GM23338 (cell line): ENCODE measurements around the gene UTS2R. TPM values are rescaled to one million over a fixed set of nuclear protein-coding genes. Genes with fewer than 3 reads are reported as not detected.

Source experiments
- ATAC-seq: fragments of 200-7000 bp; cut with Tn5 transposase; 3 replicates; pipeline ENCODE4 v1.9.1; 2020
- DNase-seq: peaks from one replicate; pipeline ENCODE4 v3.0.0-alpha.2; 2015; ENCODE audit warnings: low spot score
- H2AFZ ChIP-seq: fragments of 200-600 bp; sonication (generic); 2 replicates; pipeline ENCODE4 v1.8.0; 2016; ENCODE audit warnings: antibody characterized with exemption, mild to moderate bottlenecking, moderate library complexity
- H3F3A ChIP-seq: fragments of 200-600 bp; sonication (generic); replicated peaks from 2 replicates; pipeline ENCODE4 v1.8.0; 2017; ENCODE audit warnings: antibody characterized with exemption, mixed run types, low read depth
- H3K27ac ChIP-seq: fragments of 200-600 bp; sonication (generic); 2 replicates; pipeline ENCODE4 v1.6.1; 2016; ENCODE audit warnings: low read depth
- H3K27me3 ChIP-seq: fragments of 200-600 bp; sonication (generic); 2 replicates; pipeline ENCODE4 v1.8.0; 2016; ENCODE audit warnings: mild to moderate bottlenecking, mixed run types, moderate library complexity; ENCODE audit not compliant: insufficient read depth
- H3K36me3 ChIP-seq: fragments of 200-600 bp; sonication (generic); 2 replicates; pipeline ENCODE4 v1.8.0; 2016; ENCODE audit warnings: mild to moderate bottlenecking; ENCODE audit not compliant: insufficient read depth
- H3K4me1 ChIP-seq: fragments of 200-600 bp; sonication (generic); 2 replicates; pipeline ENCODE4 v1.8.0; 2016; ENCODE audit warnings: mild to moderate bottlenecking, moderate library complexity; ENCODE audit not compliant: insufficient read depth
- H3K4me2 ChIP-seq: fragments of 200-600 bp; sonication (generic); 2 replicates; pipeline ENCODE4 v1.7.1; 2017; ENCODE audit warnings: mixed run types
- H3K4me3 ChIP-seq: fragments of 200-600 bp; sonication (generic); 2 replicates; pipeline ENCODE4 v1.6.1; 2016; ENCODE audit warnings: mixed run types
- H3K79me2 ChIP-seq: fragments of 200-600 bp; sonication (generic); replicated peaks from 2 replicates; pipeline ENCODE4 v1.8.0; 2017; ENCODE audit warnings: mild to moderate bottlenecking; ENCODE audit not compliant: insufficient read depth
- H3K9me2 ChIP-seq: fragments of 200-600 bp; sonication (generic); 2 replicates; pipeline ENCODE4 v1.8.0; 2017; ENCODE audit not compliant: insufficient read depth
- H4K20me1 ChIP-seq: fragments of 200-600 bp; sonication (generic); replicated peaks from 2 replicates; pipeline ENCODE4 v1.8.0; 2017; ENCODE audit warnings: mild to moderate bottlenecking; ENCODE audit not compliant: insufficient read depth
- H3K27ac Mint-ChIP-seq: 2 replicates; pipeline ENCODE4 v1.8.0; 2020; ENCODE audit warnings: inconsistent platforms, mild to moderate bottlenecking, moderate library complexity, mixed read lengths
- H3K27me3 Mint-ChIP-seq: 3 replicates; pipeline ENCODE4 v1.8.0; 2022; ENCODE audit warnings: low read depth, mild to moderate bottlenecking, moderate library complexity, mixed read lengths, inconsistent platforms; ENCODE audit not compliant: insufficient read depth, poor library complexity
- H3K36me3 Mint-ChIP-seq: 3 replicates; pipeline ENCODE4 v1.8.0; 2021; ENCODE audit warnings: low read depth, mild to moderate bottlenecking, inconsistent platforms, moderate library complexity, mixed read lengths
- H3K4me1 Mint-ChIP-seq: 3 replicates; pipeline ENCODE4 v1.8.0; 2020; ENCODE audit warnings: mild to moderate bottlenecking, inconsistent platforms, mixed read lengths
- H3K4me3 Mint-ChIP-seq: 3 replicates; pipeline ENCODE4 v1.8.0; 2021; ENCODE audit warnings: moderate library complexity, mild to moderate bottlenecking, inconsistent platforms, mixed read lengths
- H3K9me3 Mint-ChIP-seq: 3 replicates; pipeline ENCODE4 v1.8.0; 2020; ENCODE audit warnings: moderate library complexity, mild to moderate bottlenecking, inconsistent platforms, mixed read lengths
- CREB1 ChIP-seq: fragments of 250-450 bp; sonication (Bioruptor Pico); IDR thresholded peaks from 2 replicates; pipeline ENCODE4 v1.5.0; 2020; ENCODE audit warnings: low read depth, mild to moderate bottlenecking, moderate library complexity
- EZH2 ChIP-seq: fragments of 200-600 bp; sonication (generic); IDR thresholded peaks from one replicate; pipeline ENCODE4 v1.8.0; 2017; ENCODE audit warnings: antibody characterized with exemption, mild to moderate bottlenecking, low read depth; ENCODE audit not compliant: unreplicated experiment
- EZH2phosphoT487 ChIP-seq: fragments of 200-600 bp; sonication (generic); IDR thresholded peaks from one replicate; pipeline ENCODE4 v1.8.1; 2018; ENCODE audit warnings: antibody characterized with exemption; ENCODE audit not compliant: unreplicated experiment
- JUNB ChIP-seq: IDR thresholded peaks from one replicate; pipeline ENCODE4 v1.6.1; 2016; ENCODE audit warnings: antibody characterized with exemption; ENCODE audit not compliant: unreplicated experiment
- NANOG ChIP-seq: IDR thresholded peaks from 2 replicates; pipeline ENCODE4 v1.6.1; 2016; ENCODE audit warnings: antibody characterized with exemption, borderline replicate concordance
- POLR2AphosphoS5 ChIP-seq: IDR thresholded peaks from 2 replicates; pipeline ENCODE4 v1.6.1; 2016; ENCODE audit warnings: antibody characterized with exemption, low read depth
- STAT1 ChIP-seq: IDR thresholded peaks from one replicate; pipeline ENCODE4 v1.6.1; 2016; ENCODE audit warnings: antibody characterized with exemption; ENCODE audit not compliant: unreplicated experiment
- ZNF114 ChIP-seq: fragments of 250-450 bp; sonication (Bioruptor Pico); IDR thresholded peaks from 2 replicates; pipeline ENCODE4 v1.5.0; 2020; ENCODE audit warnings: mild to moderate bottlenecking, moderate library complexity
- ZNF331 ChIP-seq: fragments of 250-450 bp; sonication (Bioruptor Pico); IDR thresholded peaks from 2 replicates; pipeline ENCODE4 v1.5.0; 2020; ENCODE audit warnings: low read depth, mild to moderate bottlenecking, moderate library complexity
- polyA plus RNA-seq: library from polyadenylated mRNA; unstranded; fragments of >200 nt; fragmentation: Nextera tagmentation; extraction: Ambion mirVana; gene quantifications from 2 replicates; pipeline ENCODE4 v1.2.1, GENCODE V29; 2016
- total RNA-seq: library from RNA; depleted of rRNA; stranded (reverse); fragments of >200 nt; shearing (Covaris generic); gene quantifications from 2 replicates; pipeline ENCODE4 v1.2.3, GENCODE V29; 2014
- TF ChIP-seq, protein P1 (sequence below): IDR thresholded peaks from one replicate; pipeline ENCODE4 v1.6.1; 2018; ENCODE audit warnings: antibody characterized with exemption; ENCODE audit not compliant: unreplicated experiment
- TF ChIP-seq, protein P2 (sequence below): fragments of 250-450 bp; sonication (Bioruptor Pico); IDR thresholded peaks from 2 replicates; pipeline ENCODE4 v1.5.0; 2020; ENCODE audit warnings: mild to moderate bottlenecking, moderate library complexity
- TF ChIP-seq, protein P3 (sequence below), 2 experiments: fragments of 200-600 bp in 1 of 2; sonication (generic) in 1 of 2; conservative IDR thresholded peaks; 2 replicates each; pipeline versions ENCODE4 v1.5.1 to v1.6.1; 2016 to 2017; ENCODE audit warnings: antibody characterized with exemption in 2 of 2, low read depth in 2 of 2, mild to moderate bottlenecking in 2 of 2, moderate library complexity in 1 of 2
- TF ChIP-seq, protein P4 (sequence below): IDR thresholded peaks from 2 replicates; pipeline ENCODE4 v1.6.1; 2016; ENCODE audit warnings: antibody characterized with exemption

Gene UTS2R
- total and polyA plus RNA-seq, 2 experiments from 2014 or later: 0.49 TPM; not detected in 1

DNA sequence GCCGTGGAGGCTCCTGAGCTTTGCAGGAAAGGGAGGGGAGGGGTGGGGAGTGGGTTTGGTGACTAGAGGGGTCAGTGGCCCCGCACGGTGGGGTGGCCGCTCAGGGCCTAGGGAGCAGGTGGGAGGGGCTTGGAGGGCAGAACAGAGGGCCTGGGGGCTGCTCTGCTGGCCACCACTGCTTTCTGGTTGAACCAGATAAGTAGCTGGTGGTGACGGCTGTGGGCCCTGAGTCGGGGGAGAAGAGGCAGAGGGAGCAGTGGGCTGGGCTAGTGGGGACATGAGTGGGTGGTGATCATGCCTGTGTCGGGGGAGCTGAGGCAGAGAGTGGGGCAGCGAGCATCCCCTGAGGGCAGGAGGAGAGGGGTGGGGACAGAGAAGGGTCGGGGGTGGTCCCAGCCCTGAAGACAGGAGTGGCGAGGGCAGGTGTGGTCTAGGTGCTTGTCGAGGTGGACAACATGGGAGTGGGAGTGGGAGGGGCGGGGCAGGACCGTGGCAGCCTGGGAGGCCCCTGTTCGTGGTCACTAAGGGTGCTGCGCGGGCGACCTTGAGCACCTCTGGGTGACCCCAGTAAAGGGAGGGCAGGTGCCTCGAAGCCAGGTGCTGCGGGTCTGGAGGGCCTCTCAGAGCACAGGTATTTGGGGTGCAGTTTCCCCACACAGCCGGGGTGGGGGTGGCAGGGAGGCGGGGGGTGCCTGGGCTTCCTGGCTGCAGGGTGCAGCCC lies 47.9 kb upstream of the UTS2R start:
- no peaks in the 10 kb centered on the region for H3K9me3 Mint-ChIP-seq
- Histone ChIP-seq H4K20me1 (no peaks in the 10 kb centered on the region), H3K9me2 (no peaks in the 10 kb centered on the region), H3F3A (peaks cover 11% of the 10 kb centered on the region), H3K4me3 (no peak overlapping the region), H3K27me3 (no peaks in the 10 kb centered on the region), H2AFZ (no peak overlapping the region), H3K27ac (no peak overlapping the region), H3K4me1 (no peaks in the 10 kb centered on the region), H3K79me2 (no peaks in the 10 kb centered on the region), H3K4me2 (no peak overlapping the region), H3K36me3 (no peaks in the 10 kb centered on the region)
- no peak for TF ChIP-seq STAT1
- TF ChIP-seq, protein P1, sequence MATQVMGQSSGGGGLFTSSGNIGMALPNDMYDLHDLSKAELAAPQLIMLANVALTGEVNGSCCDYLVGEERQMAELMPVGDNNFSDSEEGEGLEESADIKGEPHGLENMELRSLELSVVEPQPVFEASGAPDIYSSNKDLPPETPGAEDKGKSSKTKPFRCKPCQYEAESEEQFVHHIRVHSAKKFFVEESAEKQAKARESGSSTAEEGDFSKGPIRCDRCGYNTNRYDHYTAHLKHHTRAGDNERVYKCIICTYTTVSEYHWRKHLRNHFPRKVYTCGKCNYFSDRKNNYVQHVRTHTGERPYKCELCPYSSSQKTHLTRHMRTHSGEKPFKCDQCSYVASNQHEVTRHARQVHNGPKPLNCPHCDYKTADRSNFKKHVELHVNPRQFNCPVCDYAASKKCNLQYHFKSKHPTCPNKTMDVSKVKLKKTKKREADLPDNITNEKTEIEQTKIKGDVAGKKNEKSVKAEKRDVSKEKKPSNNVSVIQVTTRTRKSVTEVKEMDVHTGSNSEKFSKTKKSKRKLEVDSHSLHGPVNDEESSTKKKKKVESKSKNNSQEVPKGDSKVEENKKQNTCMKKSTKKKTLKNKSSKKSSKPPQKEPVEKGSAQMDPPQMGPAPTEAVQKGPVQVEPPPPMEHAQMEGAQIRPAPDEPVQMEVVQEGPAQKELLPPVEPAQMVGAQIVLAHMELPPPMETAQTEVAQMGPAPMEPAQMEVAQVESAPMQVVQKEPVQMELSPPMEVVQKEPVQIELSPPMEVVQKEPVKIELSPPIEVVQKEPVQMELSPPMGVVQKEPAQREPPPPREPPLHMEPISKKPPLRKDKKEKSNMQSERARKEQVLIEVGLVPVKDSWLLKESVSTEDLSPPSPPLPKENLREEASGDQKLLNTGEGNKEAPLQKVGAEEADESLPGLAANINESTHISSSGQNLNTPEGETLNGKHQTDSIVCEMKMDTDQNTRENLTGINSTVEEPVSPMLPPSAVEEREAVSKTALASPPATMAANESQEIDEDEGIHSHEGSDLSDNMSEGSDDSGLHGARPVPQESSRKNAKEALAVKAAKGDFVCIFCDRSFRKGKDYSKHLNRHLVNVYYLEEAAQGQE: no peak
- no peak for TF ChIP-seq ZNF114
- no peak for TF ChIP-seq POLR2AphosphoS5
- no peak for TF ChIP-seq CREB1
- TF ChIP-seq, protein P2, sequence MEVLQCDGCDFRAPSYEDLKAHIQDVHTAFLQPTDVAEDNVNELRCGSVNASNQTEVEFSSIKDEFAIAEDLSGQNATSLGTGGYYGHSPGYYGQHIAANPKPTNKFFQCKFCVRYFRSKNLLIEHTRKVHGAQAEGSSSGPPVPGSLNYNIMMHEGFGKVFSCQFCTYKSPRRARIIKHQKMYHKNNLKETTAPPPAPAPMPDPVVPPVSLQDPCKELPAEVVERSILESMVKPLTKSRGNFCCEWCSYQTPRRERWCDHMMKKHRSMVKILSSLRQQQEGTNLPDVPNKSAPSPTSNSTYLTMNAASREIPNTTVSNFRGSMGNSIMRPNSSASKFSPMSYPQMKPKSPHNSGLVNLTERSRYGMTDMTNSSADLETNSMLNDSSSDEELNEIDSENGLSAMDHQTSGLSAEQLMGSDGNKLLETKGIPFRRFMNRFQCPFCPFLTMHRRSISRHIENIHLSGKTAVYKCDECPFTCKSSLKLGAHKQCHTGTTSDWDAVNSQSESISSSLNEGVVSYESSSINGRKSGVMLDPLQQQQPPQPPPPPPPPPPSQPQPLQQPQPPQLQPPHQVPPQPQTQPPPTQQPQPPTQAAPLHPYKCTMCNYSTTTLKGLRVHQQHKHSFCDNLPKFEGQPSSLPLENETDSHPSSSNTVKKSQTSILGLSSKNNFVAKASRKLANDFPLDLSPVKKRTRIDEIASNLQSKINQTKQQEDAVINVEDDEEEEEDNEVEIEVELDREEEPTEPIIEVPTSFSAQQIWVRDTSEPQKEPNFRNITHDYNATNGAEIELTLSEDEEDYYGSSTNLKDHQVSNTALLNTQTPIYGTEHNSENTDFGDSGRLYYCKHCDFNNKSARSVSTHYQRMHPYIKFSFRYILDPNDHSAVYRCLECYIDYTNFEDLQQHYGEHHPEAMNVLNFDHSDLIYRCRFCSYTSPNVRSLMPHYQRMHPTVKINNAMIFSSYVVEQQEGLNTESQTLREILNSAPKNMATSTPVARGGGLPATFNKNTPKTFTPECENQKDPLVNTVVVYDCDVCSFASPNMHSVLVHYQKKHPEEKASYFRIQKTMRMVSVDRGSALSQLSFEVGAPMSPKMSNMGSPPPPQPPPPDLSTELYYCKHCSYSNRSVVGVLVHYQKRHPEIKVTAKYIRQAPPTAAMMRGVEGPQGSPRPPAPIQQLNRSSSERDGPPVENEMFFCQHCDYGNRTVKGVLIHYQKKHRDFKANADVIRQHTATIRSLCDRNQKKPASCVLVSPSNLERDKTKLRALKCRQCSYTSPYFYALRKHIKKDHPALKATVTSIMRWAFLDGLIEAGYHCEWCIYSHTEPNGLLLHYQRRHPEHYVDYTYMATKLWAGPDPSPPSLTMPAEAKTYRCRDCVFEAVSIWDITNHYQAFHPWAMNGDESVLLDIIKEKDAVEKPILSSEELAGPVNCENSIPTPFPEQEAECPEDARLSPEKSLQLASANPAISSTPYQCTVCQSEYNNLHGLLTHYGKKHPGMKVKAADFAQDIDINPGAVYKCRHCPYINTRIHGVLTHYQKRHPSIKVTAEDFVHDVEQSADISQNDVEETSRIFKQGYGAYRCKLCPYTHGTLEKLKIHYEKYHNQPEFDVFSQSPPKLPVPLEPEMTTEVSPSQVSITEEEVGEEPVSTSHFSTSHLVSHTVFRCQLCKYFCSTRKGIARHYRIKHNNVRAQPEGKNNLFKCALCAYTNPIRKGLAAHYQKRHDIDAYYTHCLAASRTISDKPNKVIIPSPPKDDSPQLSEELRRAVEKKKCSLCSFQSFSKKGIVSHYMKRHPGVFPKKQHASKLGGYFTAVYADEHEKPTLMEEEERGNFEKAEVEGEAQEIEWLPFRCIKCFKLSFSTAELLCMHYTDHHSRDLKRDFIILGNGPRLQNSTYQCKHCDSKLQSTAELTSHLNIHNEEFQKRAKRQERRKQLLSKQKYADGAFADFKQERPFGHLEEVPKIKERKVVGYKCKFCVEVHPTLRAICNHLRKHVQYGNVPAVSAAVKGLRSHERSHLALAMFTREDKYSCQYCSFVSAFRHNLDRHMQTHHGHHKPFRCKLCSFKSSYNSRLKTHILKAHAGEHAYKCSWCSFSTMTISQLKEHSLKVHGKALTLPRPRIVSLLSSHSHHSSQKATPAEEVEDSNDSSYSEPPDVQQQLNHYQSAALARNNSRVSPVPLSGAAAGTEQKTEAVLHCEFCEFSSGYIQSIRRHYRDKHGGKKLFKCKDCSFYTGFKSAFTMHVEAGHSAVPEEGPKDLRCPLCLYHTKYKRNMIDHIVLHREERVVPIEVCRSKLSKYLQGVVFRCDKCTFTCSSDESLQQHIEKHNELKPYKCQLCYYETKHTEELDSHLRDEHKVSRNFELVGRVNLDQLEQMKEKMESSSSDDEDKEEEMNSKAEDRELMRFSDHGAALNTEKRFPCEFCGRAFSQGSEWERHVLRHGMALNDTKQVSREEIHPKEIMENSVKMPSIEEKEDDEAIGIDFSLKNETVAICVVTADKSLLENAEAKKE (CRISPR knock-in tag): no peak
- TF ChIP-seq EZH2phosphoT487: no peak
- no peak for TF ChIP-seq NANOG
- no peak for TF ChIP-seq EZH2
- TF ChIP-seq ZNF331 (CRISPR knock-in tag): no peak
- TF ChIP-seq JUNB: no peak
- TF ChIP-seq, protein P3, sequence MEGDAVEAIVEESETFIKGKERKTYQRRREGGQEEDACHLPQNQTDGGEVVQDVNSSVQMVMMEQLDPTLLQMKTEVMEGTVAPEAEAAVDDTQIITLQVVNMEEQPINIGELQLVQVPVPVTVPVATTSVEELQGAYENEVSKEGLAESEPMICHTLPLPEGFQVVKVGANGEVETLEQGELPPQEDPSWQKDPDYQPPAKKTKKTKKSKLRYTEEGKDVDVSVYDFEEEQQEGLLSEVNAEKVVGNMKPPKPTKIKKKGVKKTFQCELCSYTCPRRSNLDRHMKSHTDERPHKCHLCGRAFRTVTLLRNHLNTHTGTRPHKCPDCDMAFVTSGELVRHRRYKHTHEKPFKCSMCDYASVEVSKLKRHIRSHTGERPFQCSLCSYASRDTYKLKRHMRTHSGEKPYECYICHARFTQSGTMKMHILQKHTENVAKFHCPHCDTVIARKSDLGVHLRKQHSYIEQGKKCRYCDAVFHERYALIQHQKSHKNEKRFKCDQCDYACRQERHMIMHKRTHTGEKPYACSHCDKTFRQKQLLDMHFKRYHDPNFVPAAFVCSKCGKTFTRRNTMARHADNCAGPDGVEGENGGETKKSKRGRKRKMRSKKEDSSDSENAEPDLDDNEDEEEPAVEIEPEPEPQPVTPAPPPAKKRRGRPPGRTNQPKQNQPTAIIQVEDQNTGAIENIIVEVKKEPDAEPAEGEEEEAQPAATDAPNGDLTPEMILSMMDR (conservative IDR thresholded peaks at IDR 0.05; ENCODE audit: low read depth in 2 of 2): no peak
- TF ChIP-seq, protein P4, sequence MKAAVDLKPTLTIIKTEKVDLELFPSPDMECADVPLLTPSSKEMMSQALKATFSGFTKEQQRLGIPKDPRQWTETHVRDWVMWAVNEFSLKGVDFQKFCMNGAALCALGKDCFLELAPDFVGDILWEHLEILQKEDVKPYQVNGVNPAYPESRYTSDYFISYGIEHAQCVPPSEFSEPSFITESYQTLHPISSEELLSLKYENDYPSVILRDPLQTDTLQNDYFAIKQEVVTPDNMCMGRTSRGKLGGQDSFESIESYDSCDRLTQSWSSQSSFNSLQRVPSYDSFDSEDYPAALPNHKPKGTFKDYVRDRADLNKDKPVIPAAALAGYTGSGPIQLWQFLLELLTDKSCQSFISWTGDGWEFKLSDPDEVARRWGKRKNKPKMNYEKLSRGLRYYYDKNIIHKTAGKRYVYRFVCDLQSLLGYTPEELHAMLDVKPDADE: no peak
- H3K4me1 Mint-ChIP-seq: peaks cover 16% of the 10 kb centered on the region
- no peak overlapping the region for H3K4me3 Mint-ChIP-seq
- peaks cover 11% of the 10 kb centered on the region for H3K27me3 Mint-ChIP-seq
- DNase-seq: no peak
- ATAC-seq: no peak
- H3K36me3 Mint-ChIP-seq: no peaks in the 10 kb centered on the region
- H3K27ac Mint-ChIP-seq: no peak overlapping the region
